Esophagus squamous epithelium (tissue), 4 donors: ENCODE results near the gene MC1R.

Experiments
- POLR2A ChIP-seq, 4 donors: fragments of 450-650 bp; IDR thresholded peaks; one replicate each; pipeline ENCODE4 v1.6.1; 2017; ENCODE audit warnings: antibody characterized with exemption in 4 of 4, mild to moderate bottlenecking in 4 of 4, moderate library complexity in 3 of 4
- TF ChIP-seq, protein P1 (sequence below), 6 experiments: fragments of 450-650 bp in 4 of 6; fragments of 200-600 bp in 2 of 6; sonication (generic) in 2 of 6; IDR thresholded peaks; one replicate each; pipeline ENCODE4 v1.5.1; 2016 to 2019; ENCODE audit warnings: antibody characterized with exemption in 6 of 6, mild to moderate bottlenecking in 4 of 6, moderate library complexity in 4 of 6

GRCh38 chr16:89956505-89957215, 38.0 kb downstream of the MC1R start:
- TF ChIP-seq, protein P1, sequence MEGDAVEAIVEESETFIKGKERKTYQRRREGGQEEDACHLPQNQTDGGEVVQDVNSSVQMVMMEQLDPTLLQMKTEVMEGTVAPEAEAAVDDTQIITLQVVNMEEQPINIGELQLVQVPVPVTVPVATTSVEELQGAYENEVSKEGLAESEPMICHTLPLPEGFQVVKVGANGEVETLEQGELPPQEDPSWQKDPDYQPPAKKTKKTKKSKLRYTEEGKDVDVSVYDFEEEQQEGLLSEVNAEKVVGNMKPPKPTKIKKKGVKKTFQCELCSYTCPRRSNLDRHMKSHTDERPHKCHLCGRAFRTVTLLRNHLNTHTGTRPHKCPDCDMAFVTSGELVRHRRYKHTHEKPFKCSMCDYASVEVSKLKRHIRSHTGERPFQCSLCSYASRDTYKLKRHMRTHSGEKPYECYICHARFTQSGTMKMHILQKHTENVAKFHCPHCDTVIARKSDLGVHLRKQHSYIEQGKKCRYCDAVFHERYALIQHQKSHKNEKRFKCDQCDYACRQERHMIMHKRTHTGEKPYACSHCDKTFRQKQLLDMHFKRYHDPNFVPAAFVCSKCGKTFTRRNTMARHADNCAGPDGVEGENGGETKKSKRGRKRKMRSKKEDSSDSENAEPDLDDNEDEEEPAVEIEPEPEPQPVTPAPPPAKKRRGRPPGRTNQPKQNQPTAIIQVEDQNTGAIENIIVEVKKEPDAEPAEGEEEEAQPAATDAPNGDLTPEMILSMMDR (IDR thresholded peaks at IDR 0.05): no peak
- TF ChIP-seq POLR2A (IDR thresholded peaks at IDR 0.05): no peak
